H1 (cell line): Measurements from ENCODE around the gene CTSC. TPM values are rescaled to one million over a fixed set of nuclear protein-coding genes. Genes with fewer than 3 reads are reported as not detected.

Experiments
- CTCF ChIA-PET: fragments of 300-600 bp; sonication (Branson Sonifier 250); formaldehyde crosslinking; loops from one replicate; lab custom pipeline; 2021; ENCODE audit not compliant: partially characterized antibody; lab: Charles Lee
- POLR2A ChIA-PET: fragments of 300-600 bp; sonication (Branson Sonifier 250); formaldehyde crosslinking; loops from one replicate; lab custom pipeline; 2021; ENCODE audit warnings: inconsistent platforms; ENCODE audit not compliant: partially characterized antibody; lab: Charles Lee
- DNase-seq, 2 experiments: peaks; one replicate each; pipeline versions ENCODE4 v3.0.0 to v3.0.0-alpha.2; 2010 to 2022; ENCODE audit warnings: low spot score in 2 of 2, low read depth in 1 of 2, mixed read lengths in 1 of 2
- FAIRE-seq: peaks from 2 replicates; lab custom pipeline; 2011; peaks lifted over from hg19 to GRCh38; lab: Jason Lieb, UNC
- H2AFZ ChIP-seq: 2 replicates; pipeline ENCODE4 v1.8.1; 2012; ENCODE audit warnings: low read length, inconsistent platforms
- H2AK5ac ChIP-seq: 2 replicates; pipeline ENCODE4 v1.6.1; 2013; ENCODE audit warnings: low read depth, low read length
- H2BK120ac ChIP-seq: replicated peaks from 2 replicates; pipeline ENCODE3; 2013; ENCODE audit warnings: low read depth, low read length, inconsistent platforms
- H2BK12ac ChIP-seq: 2 replicates; pipeline ENCODE4 v1.6.1; 2013; ENCODE audit warnings: low read depth, low read length
- H2BK15ac ChIP-seq: 2 replicates; pipeline ENCODE4 v1.6.1; 2013; ENCODE audit warnings: low read length
- H2BK20ac ChIP-seq: 2 replicates; pipeline ENCODE4 v1.6.1; 2013; ENCODE audit warnings: low read length
- H2BK5ac ChIP-seq: 2 replicates; pipeline ENCODE4 v1.6.1; 2013; ENCODE audit warnings: low read depth, low read length
- H3K14ac ChIP-seq: 2 replicates; pipeline ENCODE4 v1.6.1; 2013; ENCODE audit warnings: inconsistent platforms; ENCODE audit not compliant: insufficient read length
- H3K18ac ChIP-seq: 2 replicates; pipeline ENCODE4 v1.6.1; 2013; ENCODE audit warnings: low read length; ENCODE audit errors: extremely low read depth
- H3K23ac ChIP-seq: 2 replicates; pipeline ENCODE4 v1.6.1; 2013; ENCODE audit warnings: inconsistent platforms; ENCODE audit not compliant: insufficient read length
- H3K23me2 ChIP-seq: 2 replicates; pipeline ENCODE4 v1.6.1; 2013; ENCODE audit warnings: low read depth, low read length
- H3K27ac ChIP-seq: 2 replicates; pipeline ENCODE4 v1.6.1; 2011; ENCODE audit warnings: low read depth, low read length, inconsistent platforms
- H3K27me3 ChIP-seq, 4 experiments: replicated peaks in 1 of 4; 1 replicate in 1 of 4; 2 replicates in 3 of 4; pipeline versions ENCODE4 v1.6.1 to v1.8.1; 2011 to 2013; ENCODE audit warnings: low read length in 3 of 4, mild to moderate bottlenecking in 3 of 4, inconsistent platforms in 2 of 4, mixed read lengths in 2 of 4, moderate library complexity in 1 of 4; ENCODE audit not compliant: control insufficient read depth in 3 of 4, insufficient read depth in 3 of 4; ENCODE audit errors: extremely low read depth in 1 of 4
- H3K36me3 ChIP-seq, 4 experiments: 2 replicates each; pipeline versions ENCODE4 v1.6.1 to v1.8.1; 2011 to 2013; ENCODE audit warnings: mild to moderate bottlenecking in 4 of 4, low read length in 3 of 4, moderate library complexity in 2 of 4, control low read depth in 1 of 4, inconsistent platforms in 1 of 4; ENCODE audit not compliant: insufficient read depth in 4 of 4, control insufficient read depth in 2 of 4
- H3K4ac ChIP-seq: replicated peaks from 2 replicates; pipeline ENCODE3; 2013; ENCODE audit warnings: low read length, low read depth, mixed read lengths, inconsistent platforms; ENCODE audit not compliant: insufficient read length
- H3K4me1 ChIP-seq, 4 experiments: replicated peaks in 1 of 4; 1 replicate in 1 of 4; 2 replicates in 3 of 4; pipeline versions ENCODE4 v1.6.1 to v1.8.1; 2011 to 2013; ENCODE audit warnings: low read length in 3 of 4, inconsistent platforms in 2 of 4, mixed read lengths in 1 of 4; ENCODE audit not compliant: insufficient read depth in 4 of 4, control insufficient read depth in 3 of 4
- H3K4me2 ChIP-seq, 2 experiments: 2 replicates each; pipeline versions ENCODE4 v1.6.1 to v1.8.1; 2011 to 2013; ENCODE audit warnings: low read depth in 2 of 2, low read length in 2 of 2, control low read depth in 1 of 2, inconsistent platforms in 1 of 2, mild to moderate bottlenecking in 1 of 2; ENCODE audit not compliant: insufficient read depth in 1 of 2
- H3K4me3 ChIP-seq, 4 experiments: fragments of 200-600, 300-600 bp in 1 of 4; sonication (generic), shearing (Covaris generic), sonication (Bioruptor Twin) in 1 of 4; 2 replicates each; pipeline versions ENCODE4 v1.5.1 to v1.8.1; 2011 to 2016; ENCODE audit warnings: low read length in 4 of 4, low read depth in 3 of 4, control low read depth in 2 of 4, inconsistent platforms in 2 of 4, mild to moderate bottlenecking in 2 of 4, mixed read lengths in 1 of 4, moderate library complexity in 1 of 4; ENCODE audit not compliant: insufficient read depth in 2 of 4; ENCODE audit errors: extremely low read depth in 1 of 4
- H3K56ac ChIP-seq: replicated peaks from 2 replicates; pipeline ENCODE3; 2013; ENCODE audit warnings: low read depth, mild to moderate bottlenecking, mixed read lengths, low read length, inconsistent platforms; ENCODE audit not compliant: insufficient read length
- H3K79me1 ChIP-seq: 2 replicates; pipeline ENCODE4 v1.6.1; 2013; ENCODE audit warnings: low read depth, low read length, control low read depth
- H3K79me2 ChIP-seq, 2 experiments: 2 replicates each; pipeline versions ENCODE4 v1.6.1 to v1.8.1; 2012 to 2013; ENCODE audit warnings: low read length in 2 of 2, mild to moderate bottlenecking in 2 of 2, inconsistent platforms in 1 of 2; ENCODE audit not compliant: insufficient read depth in 2 of 2, control insufficient read depth in 1 of 2
- H3K9ac ChIP-seq, 4 experiments: replicated peaks in 1 of 4; 1 replicate in 1 of 4; 2 replicates in 3 of 4; pipeline versions ENCODE4 v1.6.1 to v1.8.1; 2011 to 2013; ENCODE audit warnings: low read depth in 3 of 4, low read length in 3 of 4, control low read depth in 2 of 4, mild to moderate bottlenecking in 2 of 4, moderate library complexity in 2 of 4, inconsistent platforms in 1 of 4; ENCODE audit errors: extremely low read depth in 1 of 4
- H3K9me3 ChIP-seq, 2 experiments: 2 replicates each; pipeline versions ENCODE4 v1.6.1 to v1.8.1; 2012 to 2013; ENCODE audit warnings: mild to moderate bottlenecking in 2 of 2, moderate library complexity in 2 of 2, control low read depth in 1 of 2, inconsistent platforms in 1 of 2, low read depth in 1 of 2, low read length in 1 of 2, mixed read lengths in 1 of 2; ENCODE audit not compliant: insufficient read depth in 2 of 2
- H4K20me1 ChIP-seq, 2 experiments: replicated peaks in 1 of 2; 2 replicates each; pipeline versions ENCODE3 to v1.8.1; 2011 to 2013; ENCODE audit warnings: inconsistent platforms in 2 of 2, low read length in 2 of 2, mild to moderate bottlenecking in 1 of 2; ENCODE audit not compliant: insufficient read depth in 2 of 2, control insufficient read depth in 1 of 2
- H4K5ac ChIP-seq: 2 replicates; pipeline ENCODE4 v1.6.1; 2013; ENCODE audit warnings: low read length, low read depth, mixed read lengths, inconsistent platforms; ENCODE audit not compliant: insufficient read length
- H4K8ac ChIP-seq: 2 replicates; pipeline ENCODE4 v1.8.0; 2013; ENCODE audit warnings: mild to moderate bottlenecking, moderate library complexity, low read length, inconsistent platforms; ENCODE audit not compliant: insufficient read depth; ENCODE audit errors: extremely low read depth
- H4K91ac ChIP-seq: replicated peaks from 2 replicates; pipeline ENCODE3; 2013; ENCODE audit warnings: low read length, mixed read lengths, inconsistent platforms; ENCODE audit not compliant: insufficient read length
- POLR2A ChIP-seq, 2 experiments: IDR thresholded peaks; 1 replicate in 1 of 2; 2 replicates in 1 of 2; pipeline ENCODE4 v1.6.1; 2011; ENCODE audit warnings: low read depth in 2 of 2, low read length in 2 of 2, mild to moderate bottlenecking in 2 of 2; ENCODE audit errors: control extremely low read depth in 1 of 2
- POLR2AphosphoS5 ChIP-seq: IDR thresholded peaks from 2 replicates; pipeline ENCODE4 v1.6.1; 2011; ENCODE audit warnings: low read depth, low read length
- POU5F1 ChIP-seq: IDR thresholded peaks from 2 replicates; pipeline ENCODE4 v1.6.1; 2011; ENCODE audit warnings: low read depth, mild to moderate bottlenecking, low read length, moderate library complexity
- WGBS, 2 experiments: shearing (Covaris generic) in 1 of 2; methylation state at CpG; one replicate each; pipeline versions ENCODE4 v1.1.6 to v1.1.7; 2013 to 2015; ENCODE audit warnings: low lambda C conversion rate in 2 of 2, mixed read lengths in 2 of 2, inconsistent platforms in 1 of 2, low coverage in 1 of 2, missing lambda C conversion rate in 1 of 2; ENCODE audit not compliant: insufficient replicate concordance in 2 of 2, insufficient coverage in 1 of 2, insufficient read length in 1 of 2; ENCODE audit errors: extremely low coverage in 1 of 2, missing lambda C conversion rate in 1 of 2; 5-methylcytosine and 5-hydroxymethylcytosine counted together
- polyA plus RNA-seq, 7 experiments: library from polyadenylated mRNA; depleted of rRNA in 3 of 7; stranded (reverse) in 5 of 7; unstranded in 2 of 7; fragments of >200 nt in 5 of 7; fragments of 200-250 nt in 2 of 7; gene quantifications; 1 replicate in 5 of 7; 2 replicates in 1 of 7; 4 replicates in 1 of 7; pipeline versions ENCODE4 v1.2.1 to v1.2.3, GENCODE V29; 2011 to 2013; ENCODE audit warnings: missing spikeins in 2 of 7, mixed read lengths in 2 of 7
- total RNA-seq: library from RNA; stranded (reverse); fragmentation: NEBNext Ultra II Directional; extraction: Animal tissue kit (Norgen Biotek cat#: 25700); gene quantifications from 2 replicates; pipeline ENCODE4 v1.2.1, GENCODE V29; 2021

CTSC gene
- total and polyA plus RNA-seq, 2 of the 8 experiments (the other 6 are each of a cell fraction or from before 2014, with no cell fraction given), result 347 to 369 TPM

GRCh38 chr11:88329563-88330250, 7.8 kb downstream of the CTSC start:
- Histone ChIP-seq H3K23ac (no peak overlapping the region), H3K4me1 (peaks cover 4 to 13% (median 7%) of the 10 kb centered on the region in 4 experiments; a peak in 5 of 7 replicates), H3K27ac (no peak overlapping the region), H3K56ac (no peak overlapping the region), H2BK15ac (no peak overlapping the region), H2BK5ac (no peak overlapping the region), H3K9ac (no peak overlapping the region), H2AK5ac (no peak overlapping the region), H3K79me2 (peaks cover 9 to 99% of the 10 kb centered on the region in 2 experiments; a peak in 3 of 4 replicates), H4K5ac (no peak overlapping the region), H3K79me1 (peaks cover 7% of the 10 kb centered on the region; the same call in 1 of the 2 replicates), H3K9me3 (no peaks in the 10 kb centered on the region), H3K4me2 (no peak overlapping the region), H3K23me2 (no peaks in the 10 kb centered on the region), H3K4ac (no peak overlapping the region), H3K4me3 (no peak overlapping the region), H3K18ac (no peak overlapping the region), H3K36me3 (peaks cover 19 to 90% (median 52%) of the 10 kb centered on the region in 4 experiments; a peak in 7 of 8 replicates), H2BK20ac (no peak overlapping the region), H3K14ac (no peak overlapping the region), H2AFZ (no peak overlapping the region), H2BK120ac (no peak overlapping the region), H4K8ac (no peak overlapping the region), H2BK12ac (no peak overlapping the region), H4K20me1 (peaks cover 15 to 26% of the 10 kb centered on the region in 2 experiments), H4K91ac (no peak overlapping the region), H3K27me3 (no peaks in the 10 kb centered on the region)
- WGBS, 2 experiments, result 90% methylated on average over 8 of the region's 8 CpGs; no CpG with 5 or more reads in 1 of the 2 experiments
- TF ChIP-seq POU5F1 (no peak), POLR2A (IDR thresholded peaks at IDR 0.05; ENCODE audit: control extremely low read depth in 1 of 2, low read depth in 2 of 2, low read length in 2 of 2) (peak; percentile 27 to 44; a peak in 2 of 3 replicates), POLR2AphosphoS5 (peak; percentile 55; the same call in 1 of the 2 replicates)
- FAIRE-seq (no peak), DNase-seq (no peak)
- ChIA-PET POLR2A (interaction anchor here (0.6 to 13.8 kb wide), 9 partner anchors 6 to 179 kb away, joined by 3 to 129 read pairs (median 5); partner anchors contain the start of gene CTSC), CTCF (interaction anchor here (1.0 to 4.0 kb wide), 5 partner anchors 12 to 155 kb away, joined by 4 to 11 read pairs (median 4); no protein-coding TSS in a partner anchor)
